Endothelial cell of umbilical vein (primary cell): Measurements from ENCODE around the gene PTAFR. TPM values are rescaled to one million over a fixed set of nuclear protein-coding genes. Genes with fewer than 3 reads are reported as not detected.

Experiments used
- BruUV-seq: library from RNA; stranded (reverse); fragments of 400-500 nt; replicated peaks from 2 replicates; lab custom pipeline; 2021; lab: Mats Ljungman, UMichigan
- CTCF ChIA-PET: fragments of 300-600, 350-600 bp; sonication (Branson Sonifier 250); formaldehyde crosslinking; loops from one replicate; lab custom pipeline; 2021; ENCODE audit warnings: antibody characterized with exemption, inconsistent platforms; lab: Charles Lee
- POLR2A ChIA-PET: fragments of 300-600, 350-600 bp; sonication (Branson Sonifier 250); formaldehyde crosslinking; loops from one replicate; lab custom pipeline; 2021; ENCODE audit warnings: antibody characterized with exemption, inconsistent platforms; lab: Charles Lee
- DNase-seq: peaks from one replicate; pipeline ENCODE4 v3.0.0-alpha.2; 2011; ENCODE audit warnings: low read depth, low spot score
- FAIRE-seq: peaks from 2 replicates; lab custom pipeline; 2011; peaks lifted over from hg19 to GRCh38; lab: Jason Lieb, UNC
- H2AFZ ChIP-seq: 2 replicates; pipeline ENCODE4 v1.6.0; 2012; ENCODE audit warnings: low read depth, low read length, control low read depth, inconsistent platforms
- H3K27ac ChIP-seq: 2 replicates; pipeline ENCODE4 v1.5.1; 2011; ENCODE audit warnings: low read depth, mild to moderate bottlenecking, control low read depth, low read length, moderate library complexity; ENCODE audit not compliant: insufficient read depth
- H3K27me3 ChIP-seq, 2 experiments: 2 replicates each; pipeline versions ENCODE4 v1.6.0 to v1.6.1; 2011; ENCODE audit warnings: low read length in 2 of 2, mixed read lengths in 1 of 2; ENCODE audit not compliant: control insufficient read depth in 2 of 2, insufficient read depth in 2 of 2
- H3K36me3 ChIP-seq, 2 experiments: 2 replicates in 1 of 2; 3 replicates in 1 of 2; pipeline ENCODE4 v1.5.1; 2011; ENCODE audit warnings: low read length in 2 of 2, mild to moderate bottlenecking in 1 of 2, moderate library complexity in 1 of 2; ENCODE audit not compliant: control insufficient read depth in 2 of 2, insufficient read depth in 2 of 2; ENCODE audit errors: extremely low read depth in 1 of 2
- H3K4me1 ChIP-seq: 3 replicates; pipeline ENCODE4 v1.5.1; 2011; ENCODE audit warnings: mild to moderate bottlenecking, low read length; ENCODE audit not compliant: control insufficient read depth, insufficient read depth; ENCODE audit errors: extremely low read depth
- H3K4me2 ChIP-seq: 2 replicates; pipeline ENCODE4 v1.6.1; 2011; ENCODE audit warnings: low read length, control low read depth, mixed read lengths; ENCODE audit not compliant: insufficient read depth
- H3K4me3 ChIP-seq, 3 experiments: fragments of 200-600 bp in 1 of 3; sonication (generic), shearing (Covaris generic) in 1 of 3; replicated peaks in 1 of 3; 2 replicates each; pipeline ENCODE4 v1.5.1; 2011 to 2016; ENCODE audit warnings: control low read depth in 3 of 3, low read length in 3 of 3, mild to moderate bottlenecking in 2 of 3, inconsistent platforms in 1 of 3, low read depth in 1 of 3, moderate library complexity in 1 of 3; ENCODE audit not compliant: insufficient read depth in 1 of 3
- H3K79me2 ChIP-seq: 2 replicates; pipeline ENCODE4 v1.6.0; 2012; ENCODE audit warnings: low read length, inconsistent platforms; ENCODE audit not compliant: control insufficient read depth, insufficient read depth
- H3K9ac ChIP-seq: replicated peaks from 2 replicates; pipeline ENCODE3; 2011; ENCODE audit warnings: low read length, control low read depth; ENCODE audit not compliant: insufficient read depth; ENCODE audit errors: extremely low read depth
- H3K9me1 ChIP-seq: replicated peaks from 3 replicates; pipeline ENCODE4 v1.6.0; 2011; ENCODE audit warnings: mild to moderate bottlenecking, low read length; ENCODE audit not compliant: control insufficient read depth, insufficient read depth; ENCODE audit errors: extremely low read depth
- H3K9me3 ChIP-seq: replicated peaks from 2 replicates; pipeline ENCODE4 v1.5.1; 2012; ENCODE audit warnings: low read length, inconsistent platforms; ENCODE audit not compliant: control insufficient read depth, insufficient read depth
- H4K20me1 ChIP-seq: replicated peaks from 2 replicates; pipeline ENCODE3; 2011; ENCODE audit warnings: mild to moderate bottlenecking, low read length; ENCODE audit not compliant: control insufficient read depth, insufficient read depth; ENCODE audit errors: extremely low read depth
- CTCF ChIP-seq, 2 donors: IDR thresholded peaks; 1 replicate in 1 of 2; 2 replicates in 1 of 2; pipeline ENCODE4 v1.5.1; 2011; ENCODE audit warnings: low read length in 2 of 2, mild to moderate bottlenecking in 2 of 2, moderate library complexity in 2 of 2, control low read depth in 1 of 2, inconsistent platforms in 1 of 2, low read depth in 1 of 2; ENCODE audit not compliant: insufficient read depth in 1 of 2; ENCODE audit errors: extremely low read depth in 1 of 2
- EZH2 ChIP-seq: IDR thresholded peaks from 2 replicates; pipeline ENCODE4 v1.6.1; 2012; ENCODE audit warnings: borderline replicate concordance, low read depth, mild to moderate bottlenecking, moderate library complexity, low read length, inconsistent platforms; ENCODE audit not compliant: severe bottlenecking
- FOS ChIP-seq: IDR thresholded peaks from 2 replicates; pipeline ENCODE4 v1.6.1; 2011; ENCODE audit warnings: mild to moderate bottlenecking, low read length, moderate library complexity, borderline replicate concordance; ENCODE audit not compliant: insufficient read depth
- GATA2 ChIP-seq: IDR thresholded peaks from 2 replicates; pipeline ENCODE4 v1.7.0; 2011; ENCODE audit warnings: low read depth, mild to moderate bottlenecking, moderate library complexity, mixed read lengths, low read length; ENCODE audit not compliant: insufficient read length, insufficient read depth
- JUN ChIP-seq: IDR thresholded peaks from 2 replicates; pipeline ENCODE4 v1.6.1; 2011; ENCODE audit warnings: borderline replicate concordance, low read depth; ENCODE audit not compliant: insufficient read length, insufficient read depth
- MAX ChIP-seq: IDR thresholded peaks from 2 replicates; pipeline ENCODE4 v1.6.1; 2011; ENCODE audit not compliant: insufficient read depth, insufficient read length
- MYC ChIP-seq: IDR thresholded peaks from one replicate; pipeline ENCODE4 v1.6.1; 2011; ENCODE audit warnings: mild to moderate bottlenecking, low read depth, low read length
- POLR2A ChIP-seq: IDR thresholded peaks from 2 replicates; pipeline ENCODE4 v1.6.1; 2012; ENCODE audit warnings: low read depth, mild to moderate bottlenecking, control low read depth, low read length
- dilution Hi-C: fragments of 300-500 bp; cut with MboI; formaldehyde crosslinking; loops from one replicate; pipeline ENCODE4 v1.15.0; 2019; ENCODE audit warnings: low sequenced_read_pairs; ENCODE audit not compliant: extremely low pct_ligation_motif_present
- intact Hi-C: fragments of 100-400 bp; cut with micrococcal nuclease; formaldehyde crosslinking; loops from one replicate; pipeline ENCODE4 v1.10.0; 2022
- polyA plus RNA-seq, 4 experiments: library from polyadenylated mRNA; depleted of rRNA in 3 of 4; stranded (reverse) in 3 of 4; unstranded in 1 of 4; fragments of >200 nt; gene quantifications; 2 replicates each; pipeline versions ENCODE4 v1.2.1 to v1.2.3, GENCODE V29; 2011 to 2012; ENCODE audit warnings: missing spikeins in 1 of 4
- total RNA-seq: library from RNA; stranded (reverse); gene quantifications from 2 replicates; pipeline ENCODE4 v1.2.3, GENCODE V29; 2021

Gene PTAFR
- total and polyA plus RNA-seq, 2 donors (not counting 3 experiments of a cell fraction or from before 2014, with no cell fraction given): 0.20 to 0.32 TPM

GRCh38 chr1:28135371-28136168 is 40.9 kb downstream of the PTAFR start:
- H3K27ac ChIP-seq: no peak overlapping the region
- TF ChIP-seq JUN: no peak
- no peak for TF ChIP-seq POLR2A
- no peak for TF ChIP-seq CTCF (IDR thresholded peaks at IDR 0.05; ENCODE audit: extremely low read depth in 1 of 2, insufficient read depth in 1 of 2, low read depth in 1 of 2, low read length in 2 of 2)
- TF ChIP-seq MAX: no peak
- TF ChIP-seq FOS: no peak
- no peak for TF ChIP-seq MYC
- no peak for TF ChIP-seq EZH2
- no peak for TF ChIP-seq GATA2
- no TSS peak for BruUV-seq

More at GRCh38 chr1:28135371-28136168, 40.9 kb downstream of the PTAFR start:
- Histone ChIP-seq H3K79me2 (no peaks in the 10 kb centered on the region), H4K20me1 (no peaks in the 10 kb centered on the region), H3K9me3 (no peaks in the 10 kb centered on the region), H2AFZ (no peak overlapping the region), H3K27me3 (no peaks in the 10 kb centered on the region), H3K9me1 (no peaks in the 10 kb centered on the region), H3K4me2 (no peak overlapping the region), H3K4me1 (no peaks in the 10 kb centered on the region), H3K36me3 (no peaks in the 10 kb centered on the region), H3K4me3 (no peak overlapping the region), H3K9ac (no peak overlapping the region)
- no peak for FAIRE-seq
- dilution Hi-C loops: no loop called here
- intact Hi-C loops: no loop called here
- ChIA-PET CTCF (interaction anchor here (1.0 to 1.9 kb wide), 4 partner anchors 9 to 99 kb away, joined by 3 to 7 read pairs (median 4); no protein-coding TSS in a partner anchor), POLR2A (no interaction called here)
- DNase-seq: no peak
